B cell (primary cell): ENCODE measurements around the gene ZNF506. TPM values are rescaled to one million over a fixed set of nuclear protein-coding genes. Genes with fewer than 3 reads are reported as not detected.
A peak's percentile ranks its signal among the peaks of the same experiment; 100 is the strongest.
"Not testable (repeated sequence)": the region's sequence is repeated elsewhere in the genome, so short reads cannot be mapped to it uniquely, and the experiment has no call there.

Experiments used
- ATAC-seq: fragments of 200-7000 bp; cut with Tn5 transposase; one replicate; pipeline ENCODE4 v1.10.0; 2021; ENCODE audit warnings: low read depth, mild to moderate bottlenecking, moderate number of reproducible peaks, moderate library complexity
- CTCF ChIA-PET: fragments of 350-600 bp; sonication (Branson Sonifier 250); formaldehyde crosslinking; loops from one replicate; lab custom pipeline; 2021; ENCODE audit warnings: antibody characterized with exemption, inconsistent platforms; lab: Charles Lee
- POLR2A ChIA-PET: fragments of 350-600 bp; sonication (Branson Sonifier 250); formaldehyde crosslinking; loops from one replicate; lab custom pipeline; 2021; ENCODE audit warnings: antibody characterized with exemption; lab: Charles Lee
- DNase-seq: peaks from one replicate; pipeline ENCODE4 v3.0.0; 2013
- H2AFZ ChIP-seq: 2 replicates; pipeline ENCODE4 v1.6.1; 2012; ENCODE audit warnings: mild to moderate bottlenecking, low read depth, low read length; ENCODE audit not compliant: insufficient read depth, poor library complexity, severe bottlenecking
- H3K27ac ChIP-seq, 2 donors: 1 replicate in 1 of 2; 2 replicates in 1 of 2; pipeline ENCODE4 v1.5.1; 2012 to 2013; ENCODE audit warnings: low read length in 2 of 2, mild to moderate bottlenecking in 2 of 2, moderate library complexity in 1 of 2
- H3K27me3 ChIP-seq, 4 experiments: fragments of 200-600 bp in 1 of 4; sonication (generic) in 1 of 4; replicated peaks in 1 of 4; 1 replicate in 2 of 4; 2 replicates in 2 of 4; pipeline versions ENCODE4 v1.6.1 to v1.7.0; 2013 to 2016; ENCODE audit warnings: low read length in 3 of 4, mild to moderate bottlenecking in 2 of 4, mixed read lengths in 1 of 4, moderate library complexity in 1 of 4; ENCODE audit not compliant: insufficient read depth in 4 of 4, control insufficient read depth in 3 of 4; ENCODE audit errors: control extremely low read depth in 1 of 4
- H3K36me3 ChIP-seq, 2 experiments: replicated peaks in 1 of 2; 1 replicate in 1 of 2; 2 replicates in 1 of 2; pipeline versions ENCODE4 v1.6.1 to v1.7.1; 2013; ENCODE audit warnings: low read length in 1 of 2; ENCODE audit not compliant: insufficient read depth in 2 of 2, control insufficient read depth in 1 of 2; ENCODE audit errors: control extremely low read depth in 1 of 2, extremely low read depth in 1 of 2
- H3K4me1 ChIP-seq, 2 donors: fragments of 200-600 bp in 1 of 2; sonication (generic) in 1 of 2; 1 replicate in 1 of 2; 2 replicates in 1 of 2; pipeline versions ENCODE4 v1.5.1 to v1.6.1; 2013 to 2017; ENCODE audit warnings: low read length in 2 of 2; ENCODE audit not compliant: control insufficient read depth in 2 of 2, insufficient read depth in 2 of 2
- H3K4me2 ChIP-seq: replicated peaks from 2 replicates; pipeline ENCODE3; 2012; ENCODE audit warnings: mild to moderate bottlenecking, low read depth, low read length; ENCODE audit not compliant: poor library complexity, severe bottlenecking
- H3K4me3 ChIP-seq, 5 experiments: fragments of 200-600 bp in 1 of 5; sonication (generic) in 1 of 5; 1 replicate in 3 of 5; 2 replicates in 2 of 5; pipeline versions ENCODE4 v1.5.1 to v1.7.0; 2011 to 2016; ENCODE audit warnings: low read length in 4 of 5, mild to moderate bottlenecking in 4 of 5, low read depth in 2 of 5, control low read depth in 1 of 5, moderate library complexity in 1 of 5; ENCODE audit not compliant: insufficient read depth in 1 of 5; ENCODE audit errors: control extremely low read depth in 1 of 5, extremely low read depth in 1 of 5
- H3K79me2 ChIP-seq: fragments of 200-600 bp; sonication (generic); one replicate; pipeline ENCODE4 v1.6.0; 2016; ENCODE audit warnings: low read length; ENCODE audit not compliant: control insufficient read depth, insufficient read depth
- H3K9ac ChIP-seq: fragments of 200-600 bp; sonication (generic); 2 replicates; pipeline ENCODE4 v1.6.1; 2017; ENCODE audit warnings: mild to moderate bottlenecking, low read length, moderate library complexity
- H3K9me3 ChIP-seq, 3 donors: one replicate each; pipeline versions ENCODE4 v1.6.1 to v1.7.1; 2013; ENCODE audit warnings: low read length in 2 of 3; ENCODE audit not compliant: control insufficient read depth in 2 of 3, insufficient read depth in 1 of 3; ENCODE audit errors: control extremely low read depth in 1 of 3
- H4K20me1 ChIP-seq: 2 replicates; pipeline ENCODE4 v1.6.0; 2012; ENCODE audit warnings: mild to moderate bottlenecking, low read length; ENCODE audit not compliant: insufficient read depth, control insufficient read depth, poor library complexity, severe bottlenecking
- H3K27ac Mint-ChIP-seq: one replicate; pipeline ENCODE4 v1.8.0; 2021; ENCODE audit warnings: mixed read lengths
- H3K27me3 Mint-ChIP-seq: one replicate; pipeline ENCODE4 v1.8.0; 2021; ENCODE audit warnings: mixed read lengths
- H3K4me1 Mint-ChIP-seq: one replicate; pipeline ENCODE4 v1.8.0; 2021; ENCODE audit warnings: mixed read lengths
- H3K4me3 Mint-ChIP-seq: one replicate; pipeline ENCODE4 v1.8.0; 2021; ENCODE audit warnings: mixed read lengths
- H3K9me3 Mint-ChIP-seq: one replicate; pipeline ENCODE4 v1.8.0; 2022; ENCODE audit warnings: mixed read lengths; ENCODE audit not compliant: insufficient read depth
- EZH2 ChIP-seq: IDR thresholded peaks from 2 replicates; pipeline ENCODE4 v1.6.1; 2012; ENCODE audit warnings: borderline replicate concordance, low read depth, mild to moderate bottlenecking, moderate library complexity, low read length; ENCODE audit not compliant: insufficient read depth, poor library complexity, severe bottlenecking
- WGBS: methylation state at CpG from one replicate; pipeline ENCODE4 v1.1.5; 2013; ENCODE audit warnings: missing lambda C conversion rate; ENCODE audit not compliant: insufficient coverage; 5-methylcytosine and 5-hydroxymethylcytosine counted together
- intact Hi-C: fragments of 100-400 bp; cut with micrococcal nuclease; formaldehyde crosslinking; loops from one replicate; pipeline ENCODE4 v1.10.0; 2022
- polyA plus RNA-seq: library from polyadenylated mRNA; depleted of rRNA; stranded (reverse); fragments of >200 nt; gene quantifications from 2 replicates; pipeline ENCODE4 v1.2.3, GENCODE V29; 2012
- total RNA-seq, 2 donors: library from RNA; stranded (reverse); fragments of 120-200 nt in 1 of 2; gene quantifications; 1 replicate in 1 of 2; 2 replicates in 1 of 2; pipeline versions ENCODE4 v1.2.3 to v1.2.4, GENCODE V29; 2013 to 2022
- TF ChIP-seq, protein P1 (sequence below): fragments of 200-600 bp; IDR thresholded peaks from one replicate; pipeline ENCODE4 v1.8.0; 2022; ENCODE audit warnings: antibody characterized with exemption, mild to moderate bottlenecking

The ZNF506 gene
- total and polyA plus RNA-seq, 2 donors (not counting 1 experiment from before 2014, with no cell fraction given): 25.6 to 67.6 TPM

DNA sequence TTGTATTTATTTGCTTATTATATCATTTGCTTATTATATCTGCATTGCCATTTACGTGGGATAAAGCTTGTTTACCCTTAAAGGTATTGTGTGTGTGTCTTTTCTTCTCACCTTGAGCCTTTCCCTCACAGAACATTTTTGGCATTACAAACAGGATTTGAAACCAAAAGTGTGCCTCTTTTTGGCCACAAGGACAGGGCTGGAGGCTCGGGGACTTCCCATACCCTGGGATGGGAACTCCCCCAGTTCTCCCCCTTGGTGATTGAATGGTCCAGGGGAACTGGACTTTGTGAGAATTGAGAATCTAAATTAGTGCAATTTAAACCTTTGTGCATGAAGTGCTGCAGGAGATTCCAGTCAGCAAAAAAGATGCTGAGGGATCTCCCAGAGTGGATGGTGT, 2.4 kb upstream of the ZNF506 start:
- Histone ChIP-seq H3K9me3 (peaks cover 3 to 34% (median 13%) of the 10 kb centered on the region in 3 donors), H3K36me3 (peaks cover 2 to 3% of the 10 kb centered on the region in 2 experiments), H3K9ac (no peak overlapping the region), H3K4me3 (no peak overlapping the region), H4K20me1 (no peaks in the 10 kb centered on the region), H3K79me2 (peaks cover 32% of the 10 kb centered on the region), H3K27ac (peak overlapping the region in 1 of 2 donors; percentile 31), H2AFZ (no peak overlapping the region), H3K27me3 (no peaks in the 10 kb centered on the region), H3K4me1 (peaks cover 22 to 25% of the 10 kb centered on the region in 2 donors), H3K4me2 (no peak overlapping the region)
- H3K27ac Mint-ChIP-seq: peak overlapping the region; percentile 15
- DNase-seq: peak; percentile 37
- H3K4me3 Mint-ChIP-seq: peak overlapping the region; percentile 34
- intact Hi-C loops: loop anchor here (5.0 kb wide), 1 partner anchor 207 kb away; the partner anchor contains the start of gene PBX4
- TF ChIP-seq EZH2: no peak
- TF ChIP-seq, protein P1, sequence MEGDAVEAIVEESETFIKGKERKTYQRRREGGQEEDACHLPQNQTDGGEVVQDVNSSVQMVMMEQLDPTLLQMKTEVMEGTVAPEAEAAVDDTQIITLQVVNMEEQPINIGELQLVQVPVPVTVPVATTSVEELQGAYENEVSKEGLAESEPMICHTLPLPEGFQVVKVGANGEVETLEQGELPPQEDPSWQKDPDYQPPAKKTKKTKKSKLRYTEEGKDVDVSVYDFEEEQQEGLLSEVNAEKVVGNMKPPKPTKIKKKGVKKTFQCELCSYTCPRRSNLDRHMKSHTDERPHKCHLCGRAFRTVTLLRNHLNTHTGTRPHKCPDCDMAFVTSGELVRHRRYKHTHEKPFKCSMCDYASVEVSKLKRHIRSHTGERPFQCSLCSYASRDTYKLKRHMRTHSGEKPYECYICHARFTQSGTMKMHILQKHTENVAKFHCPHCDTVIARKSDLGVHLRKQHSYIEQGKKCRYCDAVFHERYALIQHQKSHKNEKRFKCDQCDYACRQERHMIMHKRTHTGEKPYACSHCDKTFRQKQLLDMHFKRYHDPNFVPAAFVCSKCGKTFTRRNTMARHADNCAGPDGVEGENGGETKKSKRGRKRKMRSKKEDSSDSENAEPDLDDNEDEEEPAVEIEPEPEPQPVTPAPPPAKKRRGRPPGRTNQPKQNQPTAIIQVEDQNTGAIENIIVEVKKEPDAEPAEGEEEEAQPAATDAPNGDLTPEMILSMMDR: no peak
- no peak for ATAC-seq
- ChIA-PET CTCF (interaction anchor here (0.6 kb wide), 1 partner anchor 14 kb away, joined by 3 read pairs; no protein-coding TSS in a partner anchor), POLR2A (no interaction called here)
- WGBS: no CpG with 5 or more reads among the region's 2 CpGs
- peaks cover 35% of the 10 kb centered on the region for H3K4me1 Mint-ChIP-seq
- H3K9me3 Mint-ChIP-seq: peaks cover 17% of the 10 kb centered on the region
- no peaks in the 10 kb centered on the region for H3K27me3 Mint-ChIP-seq

DNA sequence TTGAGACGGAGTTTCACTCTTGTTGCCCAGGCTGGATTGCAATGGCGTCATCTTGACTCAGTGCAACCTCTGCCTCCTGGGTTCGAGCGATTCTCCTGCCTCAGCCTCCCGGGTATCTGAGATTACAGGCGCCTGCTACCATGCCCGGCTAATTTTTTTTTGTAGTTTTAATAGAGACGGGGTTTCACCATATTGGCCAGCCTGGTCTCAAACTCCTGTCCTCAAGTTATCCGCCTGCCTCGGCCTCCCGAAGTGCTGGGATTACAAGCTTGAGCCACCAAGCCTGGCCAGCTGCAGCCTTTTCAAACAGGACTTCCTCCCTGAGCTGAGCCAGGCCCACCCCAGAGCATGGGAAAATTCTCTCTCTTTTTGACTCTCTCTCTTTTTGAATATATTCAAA, 426 bp upstream of the ZNF506 start:
- Histone ChIP-seq H3K9me3 (peaks cover 4 to 27% (median 6%) of the 10 kb centered on the region in 3 donors), H2AFZ (peak overlapping the region; percentile 95), H3K4me1 (peaks cover 40 to 43% of the 10 kb centered on the region in 2 donors), H3K4me3 (peak overlapping the region; percentile 74 to 100 (median 91)), H3K27ac (peak overlapping the region; percentile 97 to 99), H3K79me2 (peaks cover 52% of the 10 kb centered on the region), H3K9ac (peak overlapping the region; percentile 100), H3K4me2 (peak overlapping the region; percentile 87)
- H3K27me3 Mint-ChIP-seq, H3K36me3 ChIP-seq, ATAC-seq, H4K20me1 ChIP-seq, H3K9me3 Mint-ChIP-seq, H3K27me3 ChIP-seq: not testable (repeated sequence)
- Mint-ChIP-seq H3K4me1 (peaks cover 50% of the 10 kb centered on the region), H3K27ac (peak overlapping the region; percentile 90), H3K4me3 (peak overlapping the region; percentile 99)
- CTCF ChIA-PET: interaction anchor here (0.8 to 2.2 kb wide), 7 partner anchors 29 to 79 kb away, joined by 3 to 9 read pairs (median 4); partner anchors contain the start of genes ZNF253 and ZNF93
- peak; percentile 46 for DNase-seq
- WGBS: 4% methylated on average over 9 of the region's 11 CpGs
- POLR2A ChIA-PET: interaction anchor here (0.6 to 2.5 kb wide), 10 partner anchors 9 to 158 kb away, joined by 3 to 33 read pairs (median 10); partner anchors contain the start of genes ATP13A1, ZNF101, ZNF14 and ZNF253
- intact Hi-C loops: loop anchor here (1.0 to 5.0 kb wide), 6 partner anchors 43 to 205 kb away; partner anchors contain the start of genes PBX4, ZNF101, ZNF14 and ZNF253
